ENCODE results near the gene COX4I1.

COX4I1 gene

DNA sequence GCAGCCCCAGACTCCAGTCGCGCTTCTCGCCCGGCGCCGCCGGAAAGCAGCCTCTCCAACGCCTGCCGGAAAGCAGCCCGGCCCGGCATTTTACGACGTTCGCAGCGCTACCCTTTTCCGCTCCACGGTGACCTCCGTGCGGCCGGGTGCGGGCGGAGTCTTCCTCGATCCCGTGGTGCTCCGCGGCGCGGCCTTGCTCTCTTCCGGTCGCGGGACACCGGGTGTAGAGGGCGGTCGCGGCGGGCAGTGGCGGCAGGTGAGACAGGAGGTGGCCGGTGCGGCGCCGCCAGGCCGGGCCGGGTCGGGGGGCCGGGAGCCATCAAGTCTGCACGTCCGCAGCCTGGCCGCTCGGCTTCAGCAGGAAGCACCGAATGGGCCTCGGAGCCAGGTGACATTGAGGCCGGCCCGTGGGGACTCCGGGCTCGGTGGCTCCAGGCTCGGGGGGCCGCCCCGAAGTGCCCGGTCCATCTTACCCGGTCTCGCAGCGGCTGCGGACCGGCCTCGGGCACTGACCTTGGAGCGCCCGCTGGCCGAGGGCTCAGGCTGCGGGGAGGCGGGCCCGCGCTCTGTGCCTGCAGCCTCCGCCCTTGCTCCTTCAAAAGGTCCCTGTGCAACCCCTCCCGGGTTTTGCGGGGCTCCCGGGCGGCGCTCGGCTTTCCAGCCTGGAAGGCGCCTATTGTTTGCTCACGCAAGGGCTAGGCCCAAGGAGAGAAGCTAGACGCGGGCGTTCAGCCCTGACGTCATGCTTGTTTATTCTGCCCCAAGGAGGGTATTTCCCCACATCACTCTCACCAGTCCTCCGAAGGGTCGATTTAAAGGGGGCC lies at the start of gene COX4I1, which contains the start of gene EMC8:
Gene COX4I1 (plus strand): TSS at position 199 of the 824 bp plus-strand sequence. CDS start 1,511 bp downstream, outside the sequence.
Gene EMC8 (minus strand): TSS at position 48 of the 824 bp plus-strand sequence. CDS start 249 bp downstream, outside the sequence.
- DNase-seq (ENCODE audit: low read depth), result peak; percentile 95

GRCh38 chr16:85749771-85750145 lies 49.7 kb upstream of the COX4I1 start:
- DNase-seq (ENCODE audit: low read depth), result no peak

DNA sequence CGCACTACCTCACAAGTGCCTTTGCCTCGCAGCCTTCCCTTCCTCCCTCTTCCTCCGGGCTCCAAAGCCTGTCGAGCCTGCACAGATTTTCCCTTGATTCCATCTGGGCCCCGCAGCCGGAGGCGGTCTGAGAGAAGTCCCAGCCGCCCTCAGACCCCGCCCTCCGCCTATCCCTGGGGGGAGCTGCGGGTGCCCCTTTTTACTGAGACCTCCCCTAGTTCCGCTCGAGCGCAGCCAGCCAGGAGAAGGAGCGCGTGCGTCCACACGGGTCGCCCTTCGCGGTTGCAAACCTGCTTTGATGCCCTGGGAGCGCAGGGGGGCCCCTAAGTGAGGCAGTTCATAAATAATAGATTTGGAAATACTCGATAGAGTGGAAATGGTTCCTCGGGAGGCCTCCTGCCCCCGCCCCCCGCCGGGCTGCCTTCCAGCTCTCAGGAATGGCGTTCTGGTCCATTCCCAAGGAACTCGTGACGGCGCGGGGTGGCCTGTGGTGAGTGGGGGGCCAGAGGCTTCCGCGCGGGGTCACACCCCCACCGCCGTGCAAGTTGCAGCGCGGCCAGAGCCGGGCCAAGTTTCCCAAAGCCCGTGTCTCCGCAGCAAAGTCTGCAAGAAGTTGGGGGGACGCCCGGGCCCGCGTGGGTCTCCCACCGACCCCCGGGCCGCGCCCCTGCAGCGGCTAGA lies 49.2 kb upstream of the COX4I1 start:
- no peak for DNase-seq (ENCODE audit: low read depth)

DNA sequence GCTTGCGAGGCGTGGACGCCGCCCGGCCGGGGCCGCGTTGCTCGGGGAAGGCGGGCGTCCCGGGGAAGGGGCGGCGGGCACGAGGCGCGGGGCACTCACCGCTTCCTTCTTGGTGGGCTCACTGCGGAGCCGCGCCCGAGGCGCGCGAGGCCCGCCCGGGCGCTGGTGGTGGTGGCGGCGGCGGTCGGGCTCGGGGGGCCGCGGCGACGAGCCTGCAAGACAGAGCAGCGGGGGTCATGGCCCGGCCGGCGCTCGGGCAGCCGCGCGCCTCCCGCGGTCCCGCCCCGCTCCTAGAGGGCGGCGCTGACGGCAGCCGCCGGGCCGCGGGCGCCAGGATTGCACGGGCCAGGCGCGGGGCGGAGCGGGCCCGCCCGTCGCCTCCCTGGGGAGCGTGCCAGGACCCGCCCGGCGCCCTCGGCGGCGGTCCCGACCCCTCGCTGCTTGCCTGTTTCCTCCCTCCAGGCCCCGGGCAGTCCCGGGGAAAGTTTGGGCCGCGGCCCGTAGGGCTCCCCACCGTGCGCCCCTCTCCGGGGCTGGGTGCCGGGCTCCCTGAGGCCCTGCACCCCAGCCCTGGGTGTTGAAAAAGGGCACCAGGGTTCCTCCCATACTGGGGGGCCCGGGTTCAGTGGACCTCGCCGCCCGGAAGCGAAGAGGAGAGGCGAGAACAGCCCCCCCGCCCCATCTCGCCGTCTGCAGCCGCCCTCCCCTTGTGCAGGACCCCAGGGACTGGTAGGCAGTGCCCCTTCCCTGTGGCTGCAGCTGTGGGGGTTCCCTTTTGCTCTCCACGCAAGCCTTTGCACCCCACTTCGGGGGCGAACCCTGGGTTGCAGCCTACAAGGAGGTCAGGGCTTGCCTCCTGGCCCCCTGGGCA lies 48.4 kb upstream of the COX4I1 start, which contains the start of gene C16orf74:
Gene C16orf74 (minus strand): TSS at position 270 of the 871 bp plus-strand sequence. CDS start 15,879 bp downstream, outside the sequence.
- no peak for DNase-seq (ENCODE audit: low read depth)

- no peak for DNase-seq (ENCODE audit: low read depth)
Measured at GRCh38 chr16:85751698-85752501, 47.6 kb upstream of the COX4I1 start.

DNA sequence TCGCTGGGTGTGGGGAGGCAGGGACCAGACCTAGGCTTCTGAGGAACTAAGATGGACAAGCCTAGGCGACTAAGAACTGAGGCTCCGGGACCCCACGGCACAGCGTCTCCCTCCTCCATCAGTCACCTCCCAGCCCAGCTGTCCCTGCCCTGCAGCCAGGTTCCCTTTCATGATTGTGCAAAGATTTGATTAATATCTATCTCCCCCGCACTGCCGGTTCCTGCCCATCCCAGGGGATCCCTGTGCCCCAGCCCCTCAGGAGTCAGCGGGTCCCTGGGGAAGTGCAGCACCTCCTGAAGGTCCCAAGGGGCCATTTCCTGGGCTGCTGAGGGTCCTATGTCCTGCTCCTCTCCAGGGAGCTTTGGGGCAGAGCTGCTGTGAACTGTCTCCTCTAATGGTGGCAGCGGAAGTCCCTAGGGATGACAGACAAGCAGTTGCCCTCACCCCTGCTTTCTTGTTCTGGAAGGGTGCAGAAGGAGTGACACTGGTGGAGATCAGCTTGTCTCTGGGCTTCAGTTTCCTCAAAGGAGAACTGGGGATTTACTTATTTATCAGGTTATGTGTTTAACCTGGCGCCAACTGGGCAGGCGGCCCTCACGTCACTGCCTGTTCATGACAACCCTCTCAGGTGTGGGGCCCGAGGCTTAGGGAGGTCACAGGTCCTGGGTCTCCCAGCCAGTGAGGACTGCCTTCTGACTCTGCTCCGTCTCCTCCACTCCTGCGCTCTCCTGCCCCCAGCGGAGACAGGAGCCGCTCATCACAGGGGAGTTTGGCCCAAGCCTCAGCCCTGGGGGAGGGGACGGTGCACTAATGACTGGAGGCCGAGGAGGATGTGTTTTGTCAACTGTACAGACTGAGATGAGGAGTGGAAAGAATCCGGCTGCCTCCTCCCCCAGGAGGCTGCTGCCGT lies 46.7 kb upstream of the COX4I1 start:
- no peak for DNase-seq (ENCODE audit: low read depth)

- DNase-seq (ENCODE audit: low read depth), result no peak
Measured at GRCh38 chr16:85753559-85753958, 45.9 kb upstream of the COX4I1 start.

- DNase-seq (ENCODE audit: low read depth), result no peak
Measured at GRCh38 chr16:85753976-85754375, 45.5 kb upstream of the COX4I1 start.

DNA sequence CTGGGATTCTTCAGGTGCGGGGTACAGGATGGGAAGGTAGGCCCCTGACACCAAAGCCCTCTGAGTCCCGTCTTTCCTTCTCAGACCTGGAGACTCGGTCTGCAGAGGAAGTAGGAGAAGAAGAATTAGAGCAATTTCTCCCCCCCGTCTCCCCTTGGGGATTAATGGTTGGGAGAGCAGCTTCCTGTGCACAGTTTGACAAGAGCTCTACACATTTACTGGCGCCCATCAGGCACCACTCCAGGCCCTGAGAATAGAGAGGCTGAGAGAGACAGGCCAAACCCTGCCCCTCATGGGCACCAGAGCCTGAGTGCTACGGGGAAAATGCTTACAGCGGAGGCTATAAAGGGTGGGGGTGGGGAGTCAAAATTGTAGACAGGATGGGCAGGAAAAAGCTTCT lies 45.1 kb upstream of the COX4I1 start:
- DNase-seq (ENCODE audit: low read depth), result no peak

- DNase-seq (ENCODE audit: low read depth), result no peak
Measured at GRCh38 chr16:85755929-85756768, 43.3 kb upstream of the COX4I1 start.

- DNase-seq (ENCODE audit: low read depth), result no peak
Measured at GRCh38 chr16:85757341-85757822, 42.1 kb upstream of the COX4I1 start.

DNA sequence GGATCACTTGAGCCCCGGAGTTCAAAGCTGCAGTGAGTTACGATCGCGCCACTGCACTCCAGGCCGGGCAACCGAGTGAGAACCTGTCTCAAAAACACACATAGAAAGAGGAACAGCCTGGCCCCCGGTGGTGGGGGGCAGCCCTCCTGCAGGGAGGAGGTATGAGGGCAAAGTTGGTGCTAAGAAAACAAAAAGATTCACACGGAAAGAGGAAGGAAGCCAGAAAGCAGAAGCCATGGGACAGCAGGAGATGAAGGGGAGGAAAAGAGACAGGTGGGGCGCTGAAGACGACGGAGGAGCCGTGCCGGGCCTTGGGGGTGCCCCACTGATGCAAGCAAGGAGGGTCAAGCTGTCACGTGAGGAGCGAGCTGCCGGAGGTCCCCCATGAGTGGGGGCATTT lies 40.4 kb upstream of the COX4I1 start:
- no peak for DNase-seq (ENCODE audit: low read depth)

- no peak for DNase-seq (ENCODE audit: low read depth)
Measured at GRCh38 chr16:85759631-85760419, 39.7 kb upstream of the COX4I1 start.

- no peak for DNase-seq (ENCODE audit: low read depth)
Measured at GRCh38 chr16:85761861-85762260, 37.6 kb upstream of the COX4I1 start.

- no peak for DNase-seq (ENCODE audit: low read depth)
Measured at GRCh38 chr16:85762970-85763369, 36.5 kb upstream of the COX4I1 start.

- DNase-seq (ENCODE audit: low read depth), result no peak
Measured at GRCh38 chr16:85763616-85764015, 35.9 kb upstream of the COX4I1 start.

- DNase-seq (ENCODE audit: low read depth), result no peak
Measured at GRCh38 chr16:85765211-85765610, 34.3 kb upstream of the COX4I1 start.

GRCh38 chr16:85765767-85766166 lies 33.7 kb upstream of the COX4I1 start:
- no peak for DNase-seq (ENCODE audit: low read depth)

Data from activated T-cell treated with anti-CD3 and anti-CD28 coated beads for 48 hours (primary cell).